Mammary epithelial cell (primary cell): Measurements from ENCODE around the gene SLC6A13.

Experiments used
- CTCF ChIP-seq, 2 donors: IDR thresholded peaks in 1 of 2; conservative IDR thresholded peaks in 1 of 2; 2 replicates each; pipeline ENCODE4 v1.5.1; 2011 to 2012; ENCODE audit warnings: inconsistent platforms in 2 of 2, low read length in 2 of 2, mild to moderate bottlenecking in 2 of 2, control low read depth in 1 of 2, low read depth in 1 of 2; ENCODE audit not compliant: insufficient read depth in 1 of 2; ENCODE audit errors: extremely low read depth in 1 of 2
- EZH2 ChIP-seq: IDR thresholded peaks from 2 replicates; pipeline ENCODE4 v1.6.1; 2012; ENCODE audit warnings: low read length, inconsistent platforms, borderline replicate concordance

- no peak for TF ChIP-seq EZH2
- TF ChIP-seq CTCF (conservative IDR thresholded peaks at IDR 0.05 in 1 of 2, IDR thresholded peaks at IDR 0.05 in 1 of 2; ENCODE audit: extremely low read depth in 1 of 2, insufficient read depth in 1 of 2, low read depth in 1 of 2, low read length in 2 of 2), result no peak
Observed at GRCh38 chr12:238116-238515, 24.5 kb downstream of the SLC6A13 start.
